DOHH2 (cell line): Measurements from ENCODE around the gene CRYGN.

ENCODE experiments used
- EZH2phosphoT487 ChIP-seq: fragments of 200-600 bp; sonication (generic); IDR thresholded peaks from 2 replicates; pipeline ENCODE4 v1.6.1; 2017; ENCODE audit warnings: borderline replicate concordance, mild to moderate bottlenecking, antibody characterized with exemption, low read length, moderate library complexity, mixed read lengths
- TF ChIP-seq, protein P1 (sequence below): fragments of 200-600 bp; sonication (generic); IDR thresholded peaks from one replicate; pipeline ENCODE4 v1.5.1; 2014; ENCODE audit warnings: antibody characterized with exemption, mild to moderate bottlenecking, low read depth, low read length; ENCODE audit not compliant: poor library complexity, severe bottlenecking

DNA sequence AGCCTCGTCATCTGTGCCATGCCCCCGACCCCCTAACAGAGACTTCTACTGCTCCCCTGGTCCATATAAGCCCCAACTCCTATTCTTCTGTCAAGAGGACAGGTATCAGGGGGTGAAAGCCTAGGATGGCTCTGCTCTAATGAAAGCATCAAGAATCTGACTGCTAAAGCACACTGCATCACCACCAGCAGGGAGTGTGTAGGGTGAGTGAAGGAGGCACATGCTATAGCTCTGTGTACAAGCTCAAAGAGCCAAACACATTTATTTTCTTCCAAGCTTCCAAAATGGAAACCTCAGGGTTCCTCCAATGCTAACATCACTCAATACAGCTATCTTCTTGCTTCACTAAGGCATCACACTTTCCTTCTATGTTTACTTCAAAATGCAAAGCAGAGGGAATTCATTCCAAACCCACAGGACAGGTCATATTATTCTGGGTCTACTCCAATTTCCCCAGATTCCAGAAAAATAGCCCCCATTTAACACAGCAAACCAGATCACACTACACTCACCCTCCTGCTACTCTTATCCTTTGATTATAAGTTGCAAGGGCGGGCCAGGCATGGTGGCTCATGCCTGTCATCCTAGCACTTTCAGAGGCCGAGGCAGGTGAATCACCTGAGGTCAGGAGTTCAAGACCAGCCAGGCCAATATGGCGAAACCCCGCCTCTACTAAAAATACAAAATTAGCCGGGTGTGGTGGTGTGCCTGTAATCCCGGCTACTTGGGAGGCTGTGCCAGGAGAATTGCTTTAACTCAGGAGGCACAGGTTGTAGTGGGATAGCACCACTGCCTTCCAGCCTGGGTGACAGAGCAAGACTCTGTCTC is 43.2 kb upstream of the CRYGN start:
- TF ChIP-seq, protein P1, sequence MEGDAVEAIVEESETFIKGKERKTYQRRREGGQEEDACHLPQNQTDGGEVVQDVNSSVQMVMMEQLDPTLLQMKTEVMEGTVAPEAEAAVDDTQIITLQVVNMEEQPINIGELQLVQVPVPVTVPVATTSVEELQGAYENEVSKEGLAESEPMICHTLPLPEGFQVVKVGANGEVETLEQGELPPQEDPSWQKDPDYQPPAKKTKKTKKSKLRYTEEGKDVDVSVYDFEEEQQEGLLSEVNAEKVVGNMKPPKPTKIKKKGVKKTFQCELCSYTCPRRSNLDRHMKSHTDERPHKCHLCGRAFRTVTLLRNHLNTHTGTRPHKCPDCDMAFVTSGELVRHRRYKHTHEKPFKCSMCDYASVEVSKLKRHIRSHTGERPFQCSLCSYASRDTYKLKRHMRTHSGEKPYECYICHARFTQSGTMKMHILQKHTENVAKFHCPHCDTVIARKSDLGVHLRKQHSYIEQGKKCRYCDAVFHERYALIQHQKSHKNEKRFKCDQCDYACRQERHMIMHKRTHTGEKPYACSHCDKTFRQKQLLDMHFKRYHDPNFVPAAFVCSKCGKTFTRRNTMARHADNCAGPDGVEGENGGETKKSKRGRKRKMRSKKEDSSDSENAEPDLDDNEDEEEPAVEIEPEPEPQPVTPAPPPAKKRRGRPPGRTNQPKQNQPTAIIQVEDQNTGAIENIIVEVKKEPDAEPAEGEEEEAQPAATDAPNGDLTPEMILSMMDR, result no peak
- no peak for TF ChIP-seq EZH2phosphoT487
